Prostate gland (tissue), 2 donors: ENCODE measurements around the gene CSF1R. TPM values are rescaled to one million over a fixed set of nuclear protein-coding genes. Genes with fewer than 3 reads are reported as not detected.

ENCODE experiments used
- DNase-seq: peaks from one replicate; pipeline ENCODE4 v3.0.0-alpha.2; 2019; ENCODE audit warnings: low spot score
- H3K27ac ChIP-seq, 2 donors: fragments of 200-600 bp; sonication (generic); 2 replicates each; pipeline ENCODE4 v1.5.1; 2017 to 2019
- H3K27me3 ChIP-seq: fragments of 200-600 bp; sonication (generic); replicated peaks from 2 replicates; pipeline ENCODE4 v1.5.1; 2019; ENCODE audit not compliant: insufficient read depth
- H3K36me3 ChIP-seq, 2 donors: fragments of 200-600 bp; sonication (generic); 1 replicate in 1 of 2; 2 replicates in 1 of 2; pipeline versions ENCODE4 v1.5.1 to v1.8.1; 2017 to 2019
- H3K4me1 ChIP-seq: fragments of 200-600 bp; sonication (generic); replicated peaks from 2 replicates; pipeline ENCODE4 v1.5.1; 2019
- H3K4me3 ChIP-seq, 2 donors: fragments of 200-600 bp; sonication (generic); 2 replicates each; pipeline ENCODE4 v1.5.1; 2017 to 2019
- H3K9me3 ChIP-seq: fragments of 200-600 bp; sonication (generic); 2 replicates; pipeline ENCODE4 v1.5.1; 2017
- CTCF ChIP-seq, 4 experiments: fragments of 200-600 bp in 2 of 4; fragments of 450-650 bp in 2 of 4; sonication (generic) in 2 of 4; IDR thresholded peaks; 1 replicate in 3 of 4; 2 replicates in 1 of 4; pipeline ENCODE4 v1.5.1; 2016 to 2019; ENCODE audit warnings: antibody characterized with exemption in 4 of 4, mild to moderate bottlenecking in 2 of 4, moderate library complexity in 2 of 4
- POLR2A ChIP-seq: fragments of 450-650 bp; IDR thresholded peaks from one replicate; pipeline ENCODE4 v1.6.1; 2016; ENCODE audit warnings: antibody characterized with exemption, mild to moderate bottlenecking
- POLR2AphosphoS5 ChIP-seq: sonication (generic); formaldehyde crosslinking; IDR thresholded peaks from one replicate; pipeline ENCODE4 v1.6.1; 2017; ENCODE audit warnings: antibody characterized with exemption
- WGBS: methylation state at CpG from one replicate; pipeline ENCODE4 v1.1.5; 2018; 5-methylcytosine and 5-hydroxymethylcytosine counted together
- intact Hi-C: fragments of 100-400 bp; cut with DNase I; formaldehyde crosslinking; loops from one replicate; pipeline ENCODE4 v1.14.2; 2022
- total RNA-seq, 2 donors: library from RNA; depleted of rRNA; stranded (reverse); fragments of >200 nt; gene quantifications; one replicate each; pipeline ENCODE4 v1.1.0, GENCODE V29; 2016

Gene CSF1R
- total RNA-seq, 2 donors from 2014 or later, result 11.0 to 36.4 TPM

- no peaks in the 10 kb centered on the region for H3K27me3 ChIP-seq
- H3K4me3 ChIP-seq, result no peak overlapping the region
- DNase-seq, result no peak
- H3K9me3 ChIP-seq, result no peaks in the 10 kb centered on the region
- intact Hi-C loops, result no loop called here
- no peaks in the 10 kb centered on the region for H3K4me1 ChIP-seq
- TF ChIP-seq POLR2AphosphoS5 (no peak), CTCF (IDR thresholded peaks at IDR 0.05) (no peak), POLR2A (no peak)
- 92% methylated on average over 18 of the region's 25 CpGs for WGBS
- H3K27ac ChIP-seq, result no peak overlapping the region
- H3K36me3 ChIP-seq, result no peaks in the 10 kb centered on the region
Observed at GRCh38 chr5:150069672-150070627, 16.4 kb downstream of the CSF1R start.

DNA sequence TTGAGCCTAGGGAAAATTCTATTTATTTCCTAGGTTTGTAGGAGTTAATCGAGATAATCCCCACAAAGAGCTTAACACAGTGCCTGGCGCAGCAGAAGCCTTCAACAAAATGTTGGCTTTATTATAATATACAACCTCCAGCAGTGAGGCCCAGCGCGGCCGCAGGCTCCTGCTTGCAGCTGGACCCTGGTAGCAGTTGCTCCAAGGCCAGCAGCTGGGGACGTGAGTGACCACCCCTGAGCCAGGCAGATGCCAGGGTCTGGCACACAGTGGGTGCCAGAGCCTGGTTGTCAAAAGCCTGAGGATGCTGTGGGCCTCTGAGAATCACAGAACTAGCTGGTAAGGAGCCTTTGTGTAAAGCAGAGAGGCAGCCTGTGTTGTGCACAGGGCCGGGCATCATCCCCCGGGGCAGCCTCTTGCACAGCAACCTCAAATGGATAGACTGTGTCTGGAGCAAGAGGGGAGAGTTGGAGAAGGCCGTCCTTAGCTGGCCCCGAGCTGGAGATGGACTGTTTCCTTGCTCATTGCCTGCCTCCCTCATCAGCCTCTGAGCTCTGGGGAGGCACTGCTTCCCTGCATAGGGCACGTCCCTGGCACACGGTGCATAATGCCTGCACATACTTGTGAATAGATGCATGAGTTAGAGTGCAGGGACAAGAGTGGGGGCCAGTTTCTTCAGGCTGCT, 17.3 kb downstream of the CSF1R start:
- Histone ChIP-seq H3K27ac (no peak overlapping the region), H3K4me3 (no peak overlapping the region), H3K36me3 (no peaks in the 10 kb centered on the region), H3K9me3 (no peaks in the 10 kb centered on the region), H3K27me3 (no peaks in the 10 kb centered on the region), H3K4me1 (no peaks in the 10 kb centered on the region)
- DNase-seq, result no peak
- intact Hi-C loops, result no loop called here
- no peak for TF ChIP-seq POLR2AphosphoS5
- TF ChIP-seq CTCF (IDR thresholded peaks at IDR 0.05), result no peak
- no peak for TF ChIP-seq POLR2A
- WGBS, result 88% methylated on average over 12 of the region's 12 CpGs

GRCh38 chr5:150068472-150068871, 17.9 kb downstream of the CSF1R start:
- H3K27ac ChIP-seq, result no peak overlapping the region
- no peaks in the 10 kb centered on the region for H3K27me3 ChIP-seq
- H3K9me3 ChIP-seq, result no peaks in the 10 kb centered on the region
- no peaks in the 10 kb centered on the region for H3K4me1 ChIP-seq
- H3K4me3 ChIP-seq, result no peak overlapping the region
- WGBS, result 69% methylated on average over 4 of the region's 4 CpGs
- no peaks in the 10 kb centered on the region for H3K36me3 ChIP-seq
- DNase-seq, result no peak
- intact Hi-C loops, result no loop called here
- no peak for TF ChIP-seq POLR2AphosphoS5
- TF ChIP-seq POLR2A, result no peak
- TF ChIP-seq CTCF (IDR thresholded peaks at IDR 0.05), result no peak

GRCh38 chr5:150068071-150068470, 18.3 kb downstream of the CSF1R start:
- Histone ChIP-seq H3K27ac (no peak overlapping the region), H3K9me3 (no peaks in the 10 kb centered on the region), H3K36me3 (no peaks in the 10 kb centered on the region), H3K27me3 (no peaks in the 10 kb centered on the region), H3K4me3 (no peak overlapping the region), H3K4me1 (no peaks in the 10 kb centered on the region)
- 98% methylated on average over 6 of the region's 6 CpGs for WGBS
- TF ChIP-seq POLR2A, result no peak
- TF ChIP-seq POLR2AphosphoS5, result no peak
- no peak for TF ChIP-seq CTCF (IDR thresholded peaks at IDR 0.05)
- intact Hi-C loops, result no loop called here
- DNase-seq, result no peak
